ENCODE measurements around the gene SOX18.

Gene SOX18

DNA sequence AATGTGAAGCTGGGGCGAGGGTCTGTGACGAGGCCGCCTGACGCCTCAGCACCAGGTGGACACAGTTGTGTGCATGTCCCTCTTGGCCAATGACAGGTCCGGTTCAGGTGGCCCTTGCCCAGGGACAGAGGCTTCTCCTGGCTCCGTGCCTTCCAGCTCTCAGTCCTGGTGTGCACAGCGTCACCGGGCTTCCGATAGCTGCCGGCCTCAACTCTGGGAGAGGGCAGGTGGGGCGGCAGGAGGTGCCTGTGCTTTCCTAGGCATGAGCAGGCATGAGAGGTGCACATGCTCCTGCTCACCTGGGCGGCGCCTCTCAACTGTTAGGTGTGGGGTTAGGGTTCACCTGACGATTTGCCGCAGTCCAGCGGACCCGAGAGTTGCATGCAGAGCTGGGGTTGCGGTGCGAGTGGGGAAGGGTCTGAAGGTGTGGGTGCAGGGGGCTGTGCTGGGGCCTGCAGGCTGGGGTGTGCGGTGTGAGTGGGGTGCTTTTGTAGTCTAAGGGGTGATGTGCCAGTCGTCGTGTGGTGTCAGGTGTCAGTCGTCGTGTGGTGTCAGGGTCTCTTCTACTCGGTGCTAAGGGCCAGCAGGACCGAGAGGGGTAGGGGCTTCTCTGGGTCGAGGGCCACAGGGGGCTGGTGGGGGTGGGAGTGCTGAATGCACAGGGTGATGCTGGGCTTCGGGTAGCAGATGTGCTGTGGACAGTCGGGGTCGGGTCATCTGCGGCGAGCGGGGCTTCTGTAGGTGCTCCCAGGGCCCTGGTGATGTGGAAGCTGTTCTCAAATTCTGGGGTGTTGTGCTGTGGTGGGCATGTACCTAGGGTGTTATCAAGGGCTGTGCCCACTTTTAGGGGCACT, 3.8 kb upstream of the SOX18 start:
- TF ChIP-seq, protein P1, sequence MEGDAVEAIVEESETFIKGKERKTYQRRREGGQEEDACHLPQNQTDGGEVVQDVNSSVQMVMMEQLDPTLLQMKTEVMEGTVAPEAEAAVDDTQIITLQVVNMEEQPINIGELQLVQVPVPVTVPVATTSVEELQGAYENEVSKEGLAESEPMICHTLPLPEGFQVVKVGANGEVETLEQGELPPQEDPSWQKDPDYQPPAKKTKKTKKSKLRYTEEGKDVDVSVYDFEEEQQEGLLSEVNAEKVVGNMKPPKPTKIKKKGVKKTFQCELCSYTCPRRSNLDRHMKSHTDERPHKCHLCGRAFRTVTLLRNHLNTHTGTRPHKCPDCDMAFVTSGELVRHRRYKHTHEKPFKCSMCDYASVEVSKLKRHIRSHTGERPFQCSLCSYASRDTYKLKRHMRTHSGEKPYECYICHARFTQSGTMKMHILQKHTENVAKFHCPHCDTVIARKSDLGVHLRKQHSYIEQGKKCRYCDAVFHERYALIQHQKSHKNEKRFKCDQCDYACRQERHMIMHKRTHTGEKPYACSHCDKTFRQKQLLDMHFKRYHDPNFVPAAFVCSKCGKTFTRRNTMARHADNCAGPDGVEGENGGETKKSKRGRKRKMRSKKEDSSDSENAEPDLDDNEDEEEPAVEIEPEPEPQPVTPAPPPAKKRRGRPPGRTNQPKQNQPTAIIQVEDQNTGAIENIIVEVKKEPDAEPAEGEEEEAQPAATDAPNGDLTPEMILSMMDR (IDR thresholded peaks at IDR 0.05; ENCODE audit: borderline replicate concordance, control extremely low read depth, extremely low read depth, insufficient read depth, missing control alignments) = no peak
- in situ Hi-C loops (cut with MboI; ENCODE audit: low sequenced_read_pairs, unreplicated experiment) = no loop called here
- DNase-seq (ENCODE audit: low spot score) = no peak

DNA sequence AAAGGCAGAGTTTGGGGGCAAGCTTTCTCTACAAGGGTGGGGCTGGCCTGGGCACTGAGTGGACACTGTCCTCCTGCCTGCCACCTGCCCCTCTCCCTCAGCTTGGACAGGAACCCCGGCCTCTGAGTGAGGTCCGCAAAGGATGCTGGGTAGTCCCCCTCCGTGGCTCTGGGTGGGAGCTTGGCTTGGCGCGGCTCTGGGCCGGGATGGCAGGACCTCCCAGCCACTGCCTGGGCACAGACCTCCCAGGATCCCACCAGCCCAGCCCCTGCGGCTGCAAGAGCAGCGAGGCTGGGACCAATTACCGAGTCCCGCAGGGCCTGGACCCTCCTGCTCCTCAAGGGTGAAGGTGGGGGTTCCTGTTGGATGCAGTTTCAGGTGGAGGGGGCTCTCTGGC, 2.9 kb upstream of the SOX18 start:
- in situ Hi-C loops (cut with MboI; ENCODE audit: low sequenced_read_pairs, unreplicated experiment) = no loop called here

DNA sequence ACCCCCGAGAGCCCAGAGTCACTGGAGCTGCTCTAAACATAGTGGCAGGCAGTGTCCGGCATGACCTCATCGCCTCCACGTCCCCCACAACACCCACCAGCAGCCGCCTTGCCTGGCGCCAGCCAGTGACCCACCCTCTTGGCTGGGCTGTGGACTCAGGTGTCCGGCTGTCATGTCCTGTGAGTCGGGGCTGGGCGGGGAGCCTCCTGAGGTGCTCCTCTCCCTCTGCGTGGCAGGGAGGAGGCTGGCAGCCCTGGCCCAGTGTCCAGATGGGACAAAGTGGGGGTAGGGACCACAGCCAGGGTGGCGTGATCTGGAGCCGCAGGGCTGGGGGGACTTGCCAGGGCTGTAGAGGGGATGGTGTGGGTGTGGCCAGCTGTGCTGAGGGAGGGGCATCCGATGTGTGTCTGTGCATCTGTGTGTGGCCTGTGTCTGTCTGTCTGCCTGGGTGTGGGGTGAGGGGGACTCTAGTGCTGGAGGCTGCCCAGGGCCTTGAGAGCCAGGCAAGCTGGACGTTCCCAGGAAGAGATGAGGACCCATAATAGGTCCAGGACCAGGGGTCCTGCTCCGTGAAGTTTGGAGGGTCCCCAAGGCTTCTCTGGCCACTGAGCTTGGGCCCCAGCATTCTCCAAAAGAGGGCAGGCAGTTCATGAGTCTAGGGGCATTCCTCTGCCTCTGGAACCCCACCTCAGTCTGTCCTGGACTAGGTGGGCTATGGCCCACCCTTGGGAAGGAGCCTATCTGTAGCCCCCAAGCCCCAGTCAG, 2.3 kb upstream of the SOX18 start:
- TF ChIP-seq, protein P1 (IDR thresholded peaks at IDR 0.05; ENCODE audit: borderline replicate concordance, control extremely low read depth, extremely low read depth, insufficient read depth, missing control alignments) = no peak
- DNase-seq (ENCODE audit: low spot score) = no peak
- in situ Hi-C loops (cut with MboI; ENCODE audit: low sequenced_read_pairs, unreplicated experiment) = no loop called here

More for the DNA sequence above, 2.9 kb upstream of the SOX18 start:
- TF ChIP-seq, protein P1 (IDR thresholded peaks at IDR 0.05; ENCODE audit: borderline replicate concordance, control extremely low read depth, extremely low read depth, insufficient read depth, missing control alignments) = no peak
- no peak for DNase-seq (ENCODE audit: low spot score)

DNA sequence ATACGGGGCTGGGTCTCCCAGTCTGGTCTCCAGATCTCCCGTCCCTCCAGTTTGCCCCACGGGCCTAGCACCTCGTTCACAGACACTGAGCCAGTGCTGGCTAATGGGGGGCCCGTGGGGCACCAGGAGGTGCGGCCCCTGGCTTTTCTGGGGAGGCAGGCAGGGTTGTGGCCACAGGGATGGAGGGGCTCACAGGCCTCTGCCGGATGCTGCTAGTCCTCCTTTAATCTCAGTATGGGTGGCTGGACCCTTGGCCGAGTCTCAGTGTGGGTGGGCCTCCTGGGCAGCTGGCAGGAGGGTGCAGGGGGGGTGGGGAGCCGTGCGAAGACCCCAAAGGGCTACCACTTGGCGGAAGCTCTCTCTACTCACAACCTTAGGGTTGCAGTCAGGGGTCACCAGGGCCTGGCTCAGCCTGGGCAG, 1.6 kb upstream of the SOX18 start:
- TF ChIP-seq, protein P1 (IDR thresholded peaks at IDR 0.05; ENCODE audit: borderline replicate concordance, control extremely low read depth, extremely low read depth, insufficient read depth, missing control alignments) = no peak
- no peak for DNase-seq (ENCODE audit: low spot score)
- in situ Hi-C loops (cut with MboI; ENCODE audit: low sequenced_read_pairs, unreplicated experiment) = no loop called here

DNA sequence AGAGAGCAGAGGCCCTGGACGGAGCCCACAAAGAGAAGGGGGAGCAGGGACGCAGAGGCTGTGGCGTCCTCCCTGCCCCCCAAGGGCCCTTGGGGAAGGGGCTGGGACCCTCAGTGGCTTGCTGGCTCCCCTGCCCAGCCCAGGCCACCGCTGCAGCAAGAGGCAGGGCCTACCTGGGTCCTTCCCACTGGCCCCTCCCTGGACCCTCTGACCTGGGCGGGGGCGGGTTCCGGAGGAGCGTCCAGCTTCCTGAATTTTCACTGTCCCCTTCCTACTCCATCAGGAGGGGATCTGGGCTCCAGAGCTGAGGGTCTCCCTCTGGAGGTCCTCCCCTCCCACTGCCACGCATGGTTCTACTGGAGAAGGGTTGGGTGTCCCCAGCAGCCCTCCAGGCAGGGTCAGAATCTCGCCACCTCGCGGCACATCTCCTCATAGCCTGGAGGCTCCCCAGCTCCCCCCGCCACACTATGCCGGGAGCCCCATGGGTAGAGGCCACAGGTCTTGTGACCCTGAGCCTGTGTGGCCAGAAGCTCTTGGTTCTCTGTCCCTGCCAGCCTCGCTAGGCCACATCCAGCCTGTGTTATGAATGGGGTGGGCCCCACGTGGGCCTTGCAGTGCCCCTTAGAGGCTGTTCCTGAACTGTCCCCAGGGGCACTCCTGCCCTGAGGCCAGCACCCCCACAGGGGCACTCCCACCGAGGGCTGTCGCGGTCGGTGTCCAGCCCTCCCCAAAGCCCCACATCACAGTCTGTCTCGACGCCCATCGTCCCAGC, 1.0 kb upstream of the SOX18 start:
- in situ Hi-C loops (cut with MboI; ENCODE audit: low sequenced_read_pairs, unreplicated experiment) = no loop called here
- TF ChIP-seq, protein P1 (IDR thresholded peaks at IDR 0.05; ENCODE audit: borderline replicate concordance, control extremely low read depth, extremely low read depth, insufficient read depth, missing control alignments) = no peak
- DNase-seq (ENCODE audit: low spot score) = no peak

DNA sequence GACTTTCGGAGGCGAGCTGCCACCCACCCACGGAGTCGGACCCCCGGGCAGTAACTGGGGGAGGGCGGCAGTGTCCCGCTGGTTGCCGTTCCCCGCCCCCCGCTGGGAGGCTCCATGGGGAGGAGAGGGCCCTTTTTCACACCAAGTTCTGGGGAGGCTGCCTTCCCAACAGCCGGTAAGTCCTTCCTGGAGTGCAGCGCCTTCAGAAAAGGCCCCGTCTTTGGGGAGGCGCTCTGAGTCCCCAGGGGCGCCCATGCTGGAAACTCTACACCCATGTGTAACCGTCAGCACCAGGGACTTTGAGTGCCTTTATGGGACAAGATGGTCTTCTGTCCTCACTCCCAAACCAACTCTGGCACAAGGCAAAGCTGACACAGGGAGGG, 430 bp upstream of the SOX18 start:
- in situ Hi-C loops (cut with MboI; ENCODE audit: low sequenced_read_pairs, unreplicated experiment) = no loop called here
- TF ChIP-seq, protein P1 (IDR thresholded peaks at IDR 0.05; ENCODE audit: borderline replicate concordance, control extremely low read depth, extremely low read depth, insufficient read depth, missing control alignments) = no peak
- DNase-seq (ENCODE audit: low spot score) = no peak
